Calu3 (cell line): Measurements from ENCODE around the gene FAM174B. TPM values are rescaled to one million over a fixed set of nuclear protein-coding genes. Genes with fewer than 3 reads are reported as not detected.

Experiments used
- BruUV-seq: library from RNA; stranded (reverse); fragments of 400-500 nt; replicated peaks from 2 replicates; lab custom pipeline; 2021; lab: Mats Ljungman, UMichigan
- CTCF ChIA-PET: fragments of 300-600 bp; sonication (Branson Sonifier 250); formaldehyde crosslinking; loops from one replicate; lab custom pipeline; 2022; ENCODE audit warnings: antibody characterized with exemption; lab: Charles Lee
- DNase-seq: peaks from one replicate; pipeline ENCODE4 v3.0.0; 2022
- H3K27ac Mint-ChIP-seq: one replicate; pipeline ENCODE4 v1.8.0; 2022; ENCODE audit warnings: mixed read lengths; ENCODE audit not compliant: unreplicated experiment
- H3K27me3 Mint-ChIP-seq: one replicate; pipeline ENCODE4 v1.8.0; 2022; ENCODE audit warnings: mixed read lengths; ENCODE audit not compliant: unreplicated experiment
- H3K36me3 Mint-ChIP-seq: one replicate; pipeline ENCODE4 v1.8.0; 2022; ENCODE audit warnings: mild to moderate bottlenecking, moderate library complexity, mixed read lengths; ENCODE audit not compliant: insufficient read depth, unreplicated experiment
- H3K4me1 Mint-ChIP-seq: one replicate; pipeline ENCODE4 v1.8.0; 2022; ENCODE audit warnings: mild to moderate bottlenecking, low read depth, mixed read lengths; ENCODE audit not compliant: unreplicated experiment
- H3K4me3 Mint-ChIP-seq: one replicate; pipeline ENCODE4 v1.8.0; 2022; ENCODE audit warnings: mild to moderate bottlenecking, low read depth, moderate library complexity, mixed read lengths; ENCODE audit not compliant: unreplicated experiment
- H3K9me3 Mint-ChIP-seq: one replicate; pipeline ENCODE4 v1.8.0; 2022; ENCODE audit warnings: low read depth, mixed read lengths; ENCODE audit not compliant: unreplicated experiment
- CTCF ChIP-seq: fragments of 200-600 bp; IDR thresholded peaks from one replicate; pipeline ENCODE4 v1.8.0; 2022; ENCODE audit warnings: antibody characterized with exemption; ENCODE audit not compliant: unreplicated experiment
- intact Hi-C: fragments of 100-400 bp; cut with micrococcal nuclease; formaldehyde crosslinking; loops from one replicate; pipeline ENCODE4 v1.10.0; 2022; ENCODE audit not compliant: unreplicated experiment
- total RNA-seq: library from RNA; stranded (reverse); gene quantifications from 2 replicates; pipeline ENCODE4 v1.2.3, GENCODE V29; 2022

The FAM174B gene
- total RNA-seq, 1 experiment from 2014 or later = 12.4 TPM

- Mint-ChIP-seq H3K27me3 (no peaks in the 10 kb centered on the region), H3K4me3 (no peak overlapping the region), H3K9me3 (no peaks in the 10 kb centered on the region), H3K27ac (no peak overlapping the region), H3K36me3 (peaks cover 6% of the 10 kb centered on the region), H3K4me1 (peaks cover 12% of the 10 kb centered on the region)
- TF ChIP-seq CTCF = no peak
- no TSS peak for BruUV-seq
- intact Hi-C loops = no loop called here
- CTCF ChIA-PET = no interaction called here
- DNase-seq = no peak
Observed at GRCh38 chr15:92619145-92620101, 36.2 kb downstream of the FAM174B start.

GRCh38 chr15:92617549-92618520, 37.7 kb downstream of the FAM174B start:
- no peak for TF ChIP-seq CTCF
- H3K9me3 Mint-ChIP-seq = no peaks in the 10 kb centered on the region
- CTCF ChIA-PET = no interaction called here
- intact Hi-C loops = no loop called here
- no peak overlapping the region for H3K27ac Mint-ChIP-seq
- H3K4me3 Mint-ChIP-seq = peak overlapping the region; percentile 21
- DNase-seq = peak; percentile 55
- H3K4me1 Mint-ChIP-seq = peaks cover 12% of the 10 kb centered on the region
- H3K27me3 Mint-ChIP-seq = no peaks in the 10 kb centered on the region
- peaks cover 6% of the 10 kb centered on the region for H3K36me3 Mint-ChIP-seq
- BruUV-seq = no TSS peak

- Mint-ChIP-seq H3K4me1 (peaks cover 12% of the 10 kb centered on the region), H3K9me3 (no peaks in the 10 kb centered on the region), H3K27me3 (no peaks in the 10 kb centered on the region), H3K4me3 (peak overlapping the region; percentile 21), H3K27ac (no peak overlapping the region), H3K36me3 (peaks cover 6% of the 10 kb centered on the region)
- no TSS peak for BruUV-seq
- intact Hi-C loops = no loop called here
- CTCF ChIA-PET = no interaction called here
- no peak for DNase-seq
- TF ChIP-seq CTCF = no peak
Observed at GRCh38 chr15:92616621-92617548, 38.7 kb downstream of the FAM174B start.
